Dedifferentiated amniotic fluid mesenchymal stem cell (primary cell): Measurements from ENCODE around the gene LRIG1.

Experiments
- DNase-seq: peaks from one replicate; pipeline ENCODE4 v3.0.0-alpha.2; 2016; ENCODE audit errors: extremely low spot score

Gene LRIG1

DNA sequence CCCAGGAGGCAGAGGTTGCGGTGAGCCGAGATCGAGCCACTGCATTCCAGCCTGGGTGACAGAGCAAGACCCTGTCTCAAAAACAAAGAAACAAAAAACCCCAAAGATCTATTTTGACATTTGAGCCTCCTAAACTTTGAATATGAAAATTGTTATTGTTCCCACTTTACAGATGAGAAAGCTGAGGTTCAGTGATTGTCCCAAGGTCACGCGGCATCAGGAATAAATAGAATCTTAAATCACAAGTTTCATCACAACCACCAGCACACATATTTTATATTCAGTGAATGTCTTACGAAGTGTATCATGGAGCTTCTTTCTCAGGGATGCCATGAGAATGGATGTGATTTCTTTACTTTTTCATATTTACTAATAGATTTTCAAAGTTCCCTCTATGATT, 5.3 kb upstream of the LRIG1 start:
- no peak for DNase-seq

DNA sequence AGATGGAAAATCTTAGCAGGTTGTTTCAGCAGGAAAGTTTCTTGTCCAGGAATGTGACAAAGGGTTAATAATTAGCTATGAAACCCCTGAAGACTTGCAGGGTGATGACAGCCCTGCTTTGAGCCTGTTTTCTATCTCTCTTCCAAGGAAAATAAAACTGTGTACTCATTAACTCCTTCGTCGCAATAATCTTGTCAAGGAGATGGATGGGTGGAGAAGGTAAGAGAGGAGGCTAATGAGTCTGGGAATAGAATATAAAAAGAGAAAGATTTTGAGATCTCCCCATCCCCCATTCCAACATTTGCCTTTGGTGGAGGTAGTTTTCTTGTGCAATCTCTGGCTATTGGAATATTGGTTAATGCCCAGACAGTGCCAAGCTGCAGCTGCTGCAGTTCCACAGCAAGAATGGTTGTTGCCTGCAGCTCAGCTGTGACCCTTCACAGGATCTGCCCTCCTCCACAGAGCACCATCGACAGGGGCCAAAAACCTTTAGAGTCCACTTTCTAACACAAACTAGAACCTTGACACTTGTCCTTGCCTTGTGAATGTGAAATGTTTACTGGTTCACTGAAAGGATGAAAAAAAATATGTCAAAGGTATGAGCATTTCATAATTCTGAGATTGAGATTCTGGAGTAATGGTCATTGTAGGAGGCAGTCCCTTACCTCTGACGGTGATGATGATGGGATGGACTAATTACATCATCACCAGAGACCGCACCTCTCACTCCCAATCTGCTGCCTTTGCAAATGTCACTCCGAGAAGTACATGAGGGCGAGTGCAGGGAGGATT, 4.2 kb upstream of the LRIG1 start:
- no peak for DNase-seq

GRCh38 chr3:66502981-66503380, 2.2 kb upstream of the LRIG1 start:
- DNase-seq, result no peak

DNA sequence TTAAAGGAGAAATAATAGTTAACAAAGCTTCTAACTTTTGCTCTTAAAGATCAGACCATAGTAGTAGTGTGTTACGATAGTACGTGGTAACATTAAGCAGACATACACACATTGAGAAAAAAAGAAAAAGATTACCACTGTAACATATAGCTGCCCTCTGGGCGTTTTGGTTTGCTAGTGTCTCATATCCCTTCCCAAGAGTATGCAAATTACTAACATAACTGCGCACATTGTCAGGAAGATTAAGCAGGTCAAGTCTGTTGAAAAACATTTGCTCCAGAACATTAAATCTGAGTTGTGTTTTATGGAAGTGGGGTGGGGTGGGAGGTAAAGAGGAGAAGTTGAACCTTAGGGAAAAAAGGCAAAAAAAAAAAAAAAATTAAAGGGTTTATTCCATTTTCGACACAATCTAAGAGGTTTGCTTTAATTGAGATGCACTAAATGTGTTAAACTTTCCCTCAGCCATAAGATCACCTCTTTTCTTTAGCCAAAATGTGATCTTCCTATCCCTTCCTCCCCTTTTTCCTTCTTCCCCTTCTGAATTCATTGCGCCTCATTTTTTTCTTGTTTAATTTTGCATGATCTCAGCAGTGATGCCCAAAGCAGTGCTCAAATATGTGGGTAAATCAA, 1.5 kb upstream of the LRIG1 start:
- no peak for DNase-seq

GRCh38 chr3:66501483-66502244, 842 bp upstream of the LRIG1 start:
- DNase-seq, result peak; percentile 28

- no peak for DNase-seq
These were observed 794 bp downstream of the LRIG1 start for GRCh38 chr3:66499881-66500575.

DNA sequence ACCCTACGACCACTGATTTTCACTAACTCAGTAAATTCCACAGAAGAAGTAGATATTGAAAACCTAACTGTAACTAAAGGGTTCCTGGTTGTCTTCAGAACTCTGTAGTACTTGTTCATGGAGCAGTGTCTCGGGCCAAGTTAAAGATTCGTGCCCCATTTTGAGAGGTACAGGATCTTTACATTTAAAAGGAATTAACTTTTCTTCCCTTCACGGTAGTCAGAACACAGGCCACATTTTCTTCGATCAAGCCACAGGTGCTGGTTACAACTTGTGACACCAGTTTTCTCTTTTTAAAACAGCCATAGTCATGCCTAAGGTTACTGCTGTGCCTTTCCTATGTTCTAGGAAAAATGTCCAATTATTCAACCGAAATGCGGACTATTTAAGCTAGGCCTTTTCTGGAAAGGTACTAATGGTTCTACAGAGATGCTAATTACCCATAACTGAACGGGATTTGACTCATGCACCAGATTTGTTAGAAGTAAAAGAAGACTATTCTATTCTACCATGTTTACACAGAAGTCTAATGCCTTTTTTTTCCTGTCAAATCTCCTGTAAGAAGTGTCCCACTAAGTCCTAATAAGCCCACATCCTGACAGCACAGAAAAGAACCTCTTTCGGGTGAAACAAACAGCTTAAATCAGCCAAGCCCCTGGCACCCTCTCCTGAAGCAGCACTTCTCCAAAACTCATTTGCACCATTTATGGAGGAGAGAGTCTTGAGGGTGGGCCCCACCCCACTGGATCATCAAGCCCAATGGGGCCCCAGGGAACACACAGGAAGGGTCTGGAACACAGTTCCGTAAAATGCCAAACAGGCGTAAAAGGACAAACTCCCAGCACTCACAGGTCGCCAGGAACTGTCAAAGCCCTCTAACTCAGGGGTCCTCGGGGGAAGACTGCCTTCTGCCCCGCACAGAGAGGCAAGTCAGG, 1.9 kb downstream of the LRIG1 start:
- no peak for DNase-seq

- DNase-seq, result no peak
These were observed 2.7 kb downstream of the LRIG1 start for GRCh38 chr3:66497985-66498671.

DNA sequence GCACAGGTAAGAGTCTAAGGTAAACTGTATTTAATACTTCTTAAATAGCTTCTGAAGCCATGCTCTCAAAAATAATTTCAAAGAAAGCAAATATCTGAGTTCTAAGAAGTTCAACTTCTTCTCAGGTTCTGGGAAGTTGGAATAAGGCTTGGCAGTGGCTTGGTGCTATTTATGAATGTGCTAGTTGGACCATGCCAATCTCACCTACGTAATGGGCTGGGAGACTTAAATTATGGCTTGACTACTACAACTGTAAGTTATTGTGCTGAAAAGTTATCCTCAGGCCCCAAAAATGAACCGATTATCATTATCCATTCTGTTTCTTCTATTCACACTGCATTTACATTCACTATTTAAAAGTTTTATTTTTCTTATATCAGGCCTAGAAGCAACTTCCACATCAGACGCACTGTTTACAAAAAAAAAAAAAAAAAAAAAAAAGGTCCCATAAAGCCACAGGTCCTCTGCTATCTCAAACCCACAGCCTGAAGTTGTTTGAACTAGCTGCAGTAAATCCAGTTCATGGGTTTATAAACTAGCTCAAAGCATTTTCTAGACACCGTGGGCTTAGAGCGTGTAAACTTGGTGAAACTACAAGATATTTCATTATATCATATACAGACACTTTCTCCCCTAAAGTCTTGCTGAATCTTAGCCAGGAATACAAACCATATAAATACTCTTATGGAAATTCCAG, 3.4 kb downstream of the LRIG1 start:
- no peak for DNase-seq

DNA sequence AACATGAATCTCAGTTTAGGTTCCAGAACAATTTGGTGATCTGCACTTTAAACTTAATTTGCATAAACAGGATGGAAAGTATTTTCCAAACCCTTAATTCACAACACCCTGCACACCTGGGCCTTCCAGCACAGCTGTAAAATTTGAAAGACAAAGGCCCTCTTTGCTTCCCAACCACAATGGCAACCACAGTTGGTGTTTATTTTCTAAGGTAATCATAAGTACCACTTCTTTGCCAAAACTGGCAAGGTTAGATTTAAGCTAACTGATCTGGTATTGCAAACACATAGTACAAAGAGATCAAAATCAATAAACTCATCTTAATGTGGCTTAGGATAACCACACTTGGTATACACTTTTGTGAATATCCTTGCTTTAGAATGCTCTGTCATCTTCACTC, 4.1 kb downstream of the LRIG1 start:
- no peak for DNase-seq

GRCh38 chr3:66496301-66496700, 4.5 kb downstream of the LRIG1 start:
- no peak for DNase-seq

DNA sequence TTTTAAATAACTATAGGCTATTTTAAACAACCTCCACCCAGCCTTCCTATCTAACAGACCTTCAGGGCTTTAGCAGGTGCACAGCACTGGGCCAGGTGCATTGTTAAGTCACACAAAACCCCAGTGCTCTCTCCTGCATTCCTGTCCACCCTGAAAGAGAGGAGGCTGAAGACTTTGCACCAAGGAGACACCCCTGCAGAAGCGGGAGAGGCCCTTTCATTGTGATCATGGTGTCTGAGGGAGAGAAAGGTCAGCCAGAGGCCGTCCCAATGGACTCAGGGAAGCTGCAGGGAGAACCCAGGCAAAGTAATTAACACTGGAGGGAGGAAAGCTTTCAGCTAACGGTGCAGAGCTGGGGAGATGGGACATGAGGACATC, 5.2 kb downstream of the LRIG1 start:
- DNase-seq, result no peak

DNA sequence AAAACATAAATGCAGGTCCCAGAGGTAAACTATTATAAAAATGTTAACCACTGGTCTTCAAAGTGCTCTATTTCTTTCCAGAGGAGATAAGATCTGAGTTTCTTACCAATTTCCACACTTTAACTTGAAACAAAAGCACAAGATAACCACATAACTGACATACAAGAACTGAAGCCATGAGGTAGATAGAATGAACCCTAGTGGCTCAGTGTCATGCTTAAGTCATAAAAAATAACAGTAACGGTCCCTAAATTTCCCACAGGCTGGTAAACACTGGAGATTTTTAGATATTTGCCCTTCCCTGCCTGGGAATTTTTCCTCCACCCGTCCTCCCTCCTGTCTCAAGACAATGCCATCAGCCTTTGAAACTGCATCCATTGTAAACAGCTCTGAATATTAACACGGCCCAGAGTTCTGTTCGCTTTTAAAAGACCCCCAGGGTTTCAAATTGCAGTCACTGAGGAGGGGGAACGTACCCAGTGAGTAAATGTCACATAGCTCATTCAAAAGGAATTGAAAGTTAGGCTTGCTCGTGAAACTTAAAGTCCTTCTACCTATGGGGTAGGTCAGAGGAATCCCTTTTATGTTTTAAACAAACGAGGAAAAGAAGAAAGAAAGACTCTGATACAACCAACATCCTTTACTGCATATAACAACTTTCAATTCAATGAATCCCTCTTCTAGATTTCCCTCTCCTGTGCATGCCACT, 5.7 kb downstream of the LRIG1 start:
- no peak for DNase-seq

DNA sequence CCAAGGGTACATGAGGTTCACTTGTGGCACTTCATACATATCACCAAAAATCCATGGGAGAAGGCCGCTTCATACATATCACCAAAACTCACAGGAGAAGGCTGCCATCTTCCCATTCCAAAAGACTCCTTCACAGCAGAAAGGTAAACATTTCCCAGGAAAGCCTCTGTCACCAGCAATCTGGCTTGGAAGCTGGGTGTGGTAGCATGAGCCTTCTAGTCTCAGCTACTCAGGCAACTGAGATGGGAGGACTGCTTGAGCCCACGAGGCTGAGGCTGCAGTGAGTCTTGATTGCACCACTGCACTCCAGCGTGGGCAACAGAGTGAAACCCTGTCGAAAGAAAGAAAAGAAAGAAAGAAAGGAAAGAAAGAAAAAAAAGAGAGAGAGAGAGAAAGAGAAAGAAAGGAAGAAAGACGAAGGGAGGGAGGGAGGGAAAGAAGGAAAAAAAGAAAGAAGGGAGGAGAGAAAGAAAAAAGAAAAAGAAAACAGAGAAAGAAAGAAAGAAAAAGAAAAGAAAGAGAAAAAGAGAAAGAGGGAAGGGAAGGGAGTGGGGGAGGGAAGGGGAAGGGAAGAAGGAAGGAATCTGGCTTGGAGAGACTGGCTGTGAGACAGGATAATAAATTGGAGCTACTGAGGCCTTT, 7.2 kb downstream of the LRIG1 start:
- no peak for DNase-seq

DNA sequence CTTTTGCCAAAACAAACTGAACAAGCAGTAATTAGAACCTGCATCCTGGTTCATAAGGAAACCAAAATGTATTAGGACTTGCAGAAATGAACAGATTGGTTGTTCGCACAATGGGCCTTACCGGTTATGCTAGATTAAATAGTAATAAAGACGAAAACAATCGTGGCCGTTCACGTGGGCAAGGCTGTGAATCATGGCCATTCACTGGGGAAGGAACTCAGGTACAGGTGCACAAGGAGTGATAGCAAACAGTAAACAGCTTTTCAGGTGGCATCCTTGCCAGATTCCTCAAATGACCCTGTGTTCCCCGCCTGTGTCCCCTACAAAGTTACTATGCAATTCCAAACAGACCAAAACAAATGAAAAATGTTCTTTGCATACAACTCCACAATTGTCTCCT, 8.2 kb downstream of the LRIG1 start:
- no peak for DNase-seq

DNA sequence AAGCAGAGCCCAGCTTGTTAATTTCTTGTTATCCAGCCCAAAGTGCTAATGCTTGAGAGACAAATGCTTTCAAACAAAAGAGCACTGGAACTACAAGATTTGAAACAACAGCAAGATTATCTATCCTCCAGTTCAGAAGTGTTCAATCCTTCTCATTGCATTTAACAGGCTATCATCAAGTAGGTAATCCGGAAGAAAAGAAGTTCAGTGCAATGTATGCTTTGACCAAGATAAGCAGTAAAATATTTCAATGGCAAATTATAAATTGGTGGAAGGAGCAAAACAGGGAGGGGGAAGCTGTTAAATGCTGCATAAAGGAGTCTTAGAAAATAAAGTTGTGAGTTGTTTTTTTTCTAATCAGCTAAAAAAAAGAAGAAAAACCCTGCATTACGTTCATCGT, 8.8 kb downstream of the LRIG1 start:
- no peak for DNase-seq

GRCh38 chr3:66490984-66491383, 9.8 kb downstream of the LRIG1 start:
- DNase-seq, result no peak

- DNase-seq, result no peak
These were observed 10.6 kb downstream of the LRIG1 start for GRCh38 chr3:66490214-66490613.

DNA sequence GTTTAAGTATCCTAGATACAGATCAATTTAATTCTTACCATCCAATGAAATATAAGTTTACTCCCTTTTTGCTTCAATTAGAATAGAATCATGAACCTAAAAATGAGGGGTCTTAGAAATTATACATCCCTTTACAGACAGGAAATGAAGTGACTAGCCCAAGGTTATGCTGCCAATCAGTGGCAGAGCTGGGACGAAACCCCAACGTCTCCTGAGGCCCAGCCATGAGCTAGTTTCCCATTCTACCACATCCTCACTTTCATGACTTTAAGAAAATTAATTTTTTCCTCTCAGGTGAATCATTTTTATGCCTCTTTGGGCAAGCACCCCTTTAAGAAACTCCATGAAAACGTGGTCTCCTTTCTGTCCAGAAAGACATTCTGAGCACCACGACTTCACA, 11.2 kb downstream of the LRIG1 start:
- DNase-seq, result no peak
